Activated B cell treated with CpG ODN at 0.5 μM for 24 hours (primary cell): ENCODE measurements around the gene CRTAC1. TPM values are rescaled to one million over a fixed set of nuclear protein-coding genes. Genes with fewer than 3 reads are reported as not detected.

ENCODE experiments used
- ATAC-seq: fragments of 200-7000 bp; cut with Tn5 transposase; one replicate; pipeline ENCODE4 v1.10.0; 2021; ENCODE audit warnings: low read depth, mild to moderate bottlenecking, moderate library complexity
- CTCF ChIA-PET: fragments of 350-600 bp; sonication (Branson Sonifier 250); formaldehyde crosslinking; loops from one replicate; lab custom pipeline; 2021; ENCODE audit warnings: antibody characterized with exemption; lab: Charles Lee
- POLR2A ChIA-PET: fragments of 350-600 bp; sonication (Branson Sonifier 250); formaldehyde crosslinking; loops from one replicate; lab custom pipeline; 2021; ENCODE audit warnings: antibody characterized with exemption; lab: Charles Lee
- DNase-seq: peaks from one replicate; pipeline ENCODE4 v3.0.0; 2022
- H3K27ac Mint-ChIP-seq: one replicate; pipeline ENCODE4 v1.8.0; 2020; ENCODE audit warnings: mixed read lengths
- H3K27me3 Mint-ChIP-seq: one replicate; pipeline ENCODE4 v1.8.0; 2021; ENCODE audit warnings: mixed read lengths
- H3K36me3 Mint-ChIP-seq: one replicate; pipeline ENCODE4 v1.8.0; 2021; ENCODE audit warnings: low read depth, mixed read lengths
- H3K4me1 Mint-ChIP-seq: one replicate; pipeline ENCODE4 v1.8.0; 2021; ENCODE audit warnings: mixed read lengths
- H3K4me3 Mint-ChIP-seq: one replicate; pipeline ENCODE4 v1.8.0; 2020; ENCODE audit warnings: mild to moderate bottlenecking, mixed read lengths
- H3K9me3 Mint-ChIP-seq: one replicate; pipeline ENCODE4 v1.8.0; 2020; ENCODE audit warnings: mixed read lengths
- intact Hi-C: fragments of 100-400 bp; cut with micrococcal nuclease; formaldehyde crosslinking; loops from one replicate; pipeline ENCODE4 v1.15.1; 2024
- total RNA-seq: library from RNA; stranded (reverse); gene quantifications from 2 replicates; pipeline ENCODE4 v1.2.3, GENCODE V29; 2022
- TF ChIP-seq, protein P1 (sequence below): fragments of 200-600 bp; IDR thresholded peaks from one replicate; pipeline ENCODE4 v1.8.0; 2022; ENCODE audit warnings: antibody characterized with exemption, mild to moderate bottlenecking

CRTAC1 gene
- total RNA-seq, 1 donor from 2014 or later = not detected

DNA sequence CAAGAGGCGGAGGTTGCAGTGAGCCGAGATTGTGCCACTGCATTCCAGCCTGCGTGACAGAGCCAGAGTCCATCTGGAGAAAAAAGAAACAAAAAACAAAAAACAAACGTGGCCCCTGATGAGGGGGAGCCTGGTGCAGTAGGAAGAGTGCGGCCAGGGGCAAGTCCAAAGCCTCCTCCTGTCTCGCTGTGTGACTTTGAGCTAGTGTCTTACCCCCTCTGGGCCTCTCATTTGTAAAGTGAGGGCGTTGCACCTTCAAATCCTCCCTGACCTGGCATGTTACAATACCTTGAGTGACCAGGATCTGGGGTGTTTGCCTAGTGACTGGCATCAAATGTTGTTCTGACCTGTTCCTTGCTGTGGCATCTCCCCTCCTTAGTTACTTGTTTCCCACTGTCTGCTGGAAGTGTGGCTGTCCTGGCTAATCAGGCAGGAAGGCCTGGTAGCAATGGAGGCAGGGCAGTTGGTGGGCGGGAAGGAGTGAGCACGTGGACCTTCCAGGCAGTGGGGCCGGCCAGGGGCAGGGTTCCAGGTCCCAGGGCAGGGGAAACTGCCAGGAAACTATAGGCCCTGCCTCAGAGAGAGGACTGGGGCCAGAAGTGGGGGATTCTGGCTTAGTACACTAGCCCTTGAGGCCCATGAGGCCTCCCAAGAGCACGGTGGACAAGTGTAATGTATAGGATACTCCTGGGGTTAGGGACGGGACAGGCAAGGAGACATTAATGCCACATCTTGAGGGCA lies 205.2 kb downstream of the CRTAC1 start:
- Mint-ChIP-seq H3K9me3 (no peaks in the 10 kb centered on the region), H3K36me3 (no peaks in the 10 kb centered on the region), H3K27me3 (peaks cover 2% of the 10 kb centered on the region), H3K27ac (no peak overlapping the region), H3K4me1 (no peaks in the 10 kb centered on the region), H3K4me3 (no peak overlapping the region)
- POLR2A ChIA-PET = no interaction called here
- no peak for DNase-seq
- CTCF ChIA-PET = no interaction called here
- TF ChIP-seq, protein P1, sequence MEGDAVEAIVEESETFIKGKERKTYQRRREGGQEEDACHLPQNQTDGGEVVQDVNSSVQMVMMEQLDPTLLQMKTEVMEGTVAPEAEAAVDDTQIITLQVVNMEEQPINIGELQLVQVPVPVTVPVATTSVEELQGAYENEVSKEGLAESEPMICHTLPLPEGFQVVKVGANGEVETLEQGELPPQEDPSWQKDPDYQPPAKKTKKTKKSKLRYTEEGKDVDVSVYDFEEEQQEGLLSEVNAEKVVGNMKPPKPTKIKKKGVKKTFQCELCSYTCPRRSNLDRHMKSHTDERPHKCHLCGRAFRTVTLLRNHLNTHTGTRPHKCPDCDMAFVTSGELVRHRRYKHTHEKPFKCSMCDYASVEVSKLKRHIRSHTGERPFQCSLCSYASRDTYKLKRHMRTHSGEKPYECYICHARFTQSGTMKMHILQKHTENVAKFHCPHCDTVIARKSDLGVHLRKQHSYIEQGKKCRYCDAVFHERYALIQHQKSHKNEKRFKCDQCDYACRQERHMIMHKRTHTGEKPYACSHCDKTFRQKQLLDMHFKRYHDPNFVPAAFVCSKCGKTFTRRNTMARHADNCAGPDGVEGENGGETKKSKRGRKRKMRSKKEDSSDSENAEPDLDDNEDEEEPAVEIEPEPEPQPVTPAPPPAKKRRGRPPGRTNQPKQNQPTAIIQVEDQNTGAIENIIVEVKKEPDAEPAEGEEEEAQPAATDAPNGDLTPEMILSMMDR = no peak
- no peak for ATAC-seq
- intact Hi-C loops = no loop called here

DNA sequence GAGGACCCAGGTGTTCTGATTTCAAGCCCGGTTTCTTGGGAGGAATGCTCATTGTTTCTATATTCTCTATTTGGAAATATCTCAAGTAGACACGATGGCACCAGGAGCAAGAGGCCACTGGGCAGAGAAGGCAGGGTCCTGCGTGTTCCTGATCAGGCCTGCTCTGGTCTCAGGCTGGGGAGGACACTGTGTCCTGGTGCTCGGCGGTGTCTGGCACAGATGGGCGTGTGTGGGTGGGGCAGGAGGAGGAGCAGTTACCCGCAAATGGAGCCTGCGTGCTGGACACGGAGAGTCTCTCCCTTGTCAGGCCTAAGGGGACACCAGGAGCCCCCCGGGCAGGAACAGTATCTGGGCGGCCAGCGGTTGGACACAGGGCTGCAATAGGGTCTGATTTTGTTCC lies 206.7 kb downstream of the CRTAC1 start:
- Mint-ChIP-seq H3K4me3 (no peak overlapping the region), H3K4me1 (no peaks in the 10 kb centered on the region), H3K36me3 (no peaks in the 10 kb centered on the region), H3K9me3 (no peaks in the 10 kb centered on the region), H3K27ac (no peak overlapping the region), H3K27me3 (no peaks in the 10 kb centered on the region)
- CTCF ChIA-PET = no interaction called here
- ATAC-seq (no peak), DNase-seq (no peak)
- TF ChIP-seq, protein P1 = no peak
- POLR2A ChIA-PET = no interaction called here
- intact Hi-C loops = no loop called here

DNA sequence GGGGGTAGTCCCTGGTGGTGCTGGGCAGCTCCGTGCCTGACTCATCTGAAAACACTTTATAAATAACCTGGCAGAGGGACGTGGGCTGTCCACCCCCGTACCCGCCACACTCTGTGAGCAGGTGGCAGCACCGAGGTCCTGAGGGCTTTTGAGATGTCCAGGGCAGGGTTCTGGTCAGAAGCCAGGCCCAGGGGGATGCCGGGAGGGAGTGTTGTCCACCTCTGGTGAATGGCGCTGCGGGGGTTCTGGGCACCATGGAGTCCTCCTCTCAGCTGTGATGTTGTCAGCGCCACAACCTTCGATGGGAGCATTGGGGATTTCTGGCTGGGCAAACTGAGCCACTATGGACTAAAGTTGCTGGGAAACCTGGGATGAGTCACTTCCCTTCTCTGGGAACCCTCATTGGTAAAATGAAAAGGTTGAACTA lies 208.1 kb downstream of the CRTAC1 start:
- CTCF ChIA-PET = no interaction called here
- TF ChIP-seq, protein P1 = no peak
- ATAC-seq = no peak

DNA sequence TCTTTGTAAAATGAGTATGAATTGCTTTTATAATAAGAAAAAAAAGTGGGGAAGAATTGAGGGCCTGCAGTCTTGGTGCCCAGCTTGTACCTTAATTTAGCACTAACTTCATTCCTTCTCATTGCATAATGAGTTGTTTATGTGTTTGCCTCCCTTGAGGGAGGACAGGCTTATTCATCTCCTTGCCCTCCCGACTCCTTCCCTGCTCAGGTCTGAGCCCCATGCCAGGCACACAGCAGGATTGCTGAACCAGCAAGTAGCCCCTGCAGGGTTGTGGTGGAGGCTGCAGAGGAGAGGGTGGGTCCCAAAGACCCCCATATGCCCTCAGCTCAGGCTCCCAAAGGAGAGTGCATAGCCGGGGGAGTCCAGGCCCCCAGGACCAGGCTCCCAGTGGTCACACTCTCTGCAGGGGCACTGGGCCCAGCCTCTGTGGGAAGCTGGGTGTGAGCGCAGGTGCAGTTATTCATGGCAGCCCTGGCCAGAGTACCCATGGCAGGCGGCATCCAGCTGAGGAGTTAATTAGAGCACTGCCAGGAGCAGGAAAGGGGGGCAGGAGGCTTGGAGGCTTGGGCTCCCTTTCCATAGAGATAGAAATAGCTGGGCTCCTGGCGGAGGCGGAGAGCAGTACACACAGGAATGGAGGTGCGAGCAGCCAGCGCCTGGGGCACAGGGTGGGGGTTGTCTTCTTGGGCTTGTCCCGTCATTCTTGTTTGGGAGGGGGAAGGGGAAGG lies 208.9 kb downstream of the CRTAC1 start:
- POLR2A ChIA-PET = no interaction called here
- H3K27ac Mint-ChIP-seq = no peak overlapping the region
- H3K4me3 Mint-ChIP-seq = no peak overlapping the region

More for the DNA sequence above, 208.1 kb downstream of the CRTAC1 start:
- H3K4me3 Mint-ChIP-seq = no peak overlapping the region
- no peak for DNase-seq
- H3K36me3 Mint-ChIP-seq = no peaks in the 10 kb centered on the region
- POLR2A ChIA-PET = no interaction called here
- intact Hi-C loops = no loop called here
- no peaks in the 10 kb centered on the region for H3K9me3 Mint-ChIP-seq
- peaks cover 4% of the 10 kb centered on the region for H3K27me3 Mint-ChIP-seq
- no peaks in the 10 kb centered on the region for H3K4me1 Mint-ChIP-seq
- H3K27ac Mint-ChIP-seq = no peak overlapping the region

More for the DNA sequence above, 208.9 kb downstream of the CRTAC1 start:
- Mint-ChIP-seq H3K27me3 (peaks cover 11% of the 10 kb centered on the region), H3K36me3 (no peaks in the 10 kb centered on the region), H3K4me1 (no peaks in the 10 kb centered on the region), H3K9me3 (no peaks in the 10 kb centered on the region)
- TF ChIP-seq, protein P1 = no peak
- CTCF ChIA-PET = no interaction called here
- intact Hi-C loops = no loop called here
- DNase-seq (no peak), ATAC-seq (no peak)
